Suprapubic skin (tissue), 4 donors: ENCODE results near the gene LIPC. TPM values are rescaled to one million over a fixed set of nuclear protein-coding genes. Genes with fewer than 3 reads are reported as not detected.

Experiments used
- DNase-seq, 2 donors: peaks; one replicate each; pipeline ENCODE4 v3.0.0-alpha.2; 2019; ENCODE audit warnings: low spot score in 2 of 2
- H3K27ac ChIP-seq: fragments of 200-600 bp; sonication (generic); one replicate; pipeline ENCODE4 v1.5.1; 2019
- H3K27me3 ChIP-seq: fragments of 200-600 bp; sonication (generic); one replicate; pipeline ENCODE4 v1.5.1; 2019
- H3K36me3 ChIP-seq: fragments of 200-600 bp; sonication (generic); one replicate; pipeline ENCODE4 v1.5.1; 2019
- H3K4me1 ChIP-seq: fragments of 200-600 bp; sonication (generic); one replicate; pipeline ENCODE4 v1.5.1; 2019
- H3K4me3 ChIP-seq: fragments of 200-600 bp; sonication (generic); one replicate; pipeline ENCODE4 v1.5.1; 2019; ENCODE audit warnings: mild to moderate bottlenecking
- H3K9me3 ChIP-seq: fragments of 200-600 bp; sonication (generic); one replicate; pipeline ENCODE4 v1.5.1; 2019
- CTCF ChIP-seq, 2 donors: fragments of 200-600 bp in 1 of 2; fragments of 450-650 bp in 1 of 2; sonication (generic) in 1 of 2; IDR thresholded peaks; one replicate each; pipeline ENCODE4 v1.5.1; 2016 to 2019; ENCODE audit warnings: antibody characterized with exemption in 2 of 2, mild to moderate bottlenecking in 1 of 2, moderate library complexity in 1 of 2
- EP300 ChIP-seq: sonication (generic); formaldehyde crosslinking; IDR thresholded peaks from one replicate; pipeline ENCODE4 v1.6.1; 2017; ENCODE audit warnings: antibody characterized with exemption
- POLR2A ChIP-seq, 2 donors: fragments of 450-650 bp; IDR thresholded peaks; one replicate each; pipeline ENCODE4 v1.6.1; 2017; ENCODE audit warnings: antibody characterized with exemption in 2 of 2, mild to moderate bottlenecking in 2 of 2, moderate library complexity in 2 of 2
- POLR2AphosphoS5 ChIP-seq, 3 donors: sonication (generic); formaldehyde crosslinking; IDR thresholded peaks; one replicate each; pipeline ENCODE4 v1.6.1; 2017; ENCODE audit warnings: antibody characterized with exemption in 3 of 3
- WGBS: methylation state at CpG from one replicate; pipeline ENCODE4 v1.1.5; 2018; 5-methylcytosine and 5-hydroxymethylcytosine counted together
- total RNA-seq, 4 donors: library from RNA; depleted of rRNA; stranded (reverse); fragments of >200 nt; gene quantifications; one replicate each; pipeline ENCODE4 v1.1.0, GENCODE V29; 2016

Gene LIPC
- total RNA-seq, 4 donors from 2014 or later: 0.26 to 0.96 TPM; not detected in 2

GRCh38 chr15:58423831-58424608, 7.8 kb upstream of the LIPC start:
- Histone ChIP-seq H3K27me3 (no peaks in the 10 kb centered on the region), H3K4me3 (no peak overlapping the region), H3K27ac (no peak overlapping the region), H3K9me3 (no peaks in the 10 kb centered on the region), H3K36me3 (no peaks in the 10 kb centered on the region), H3K4me1 (peaks cover 7% of the 10 kb centered on the region)
- no peak for TF ChIP-seq EP300
- no peak for TF ChIP-seq POLR2AphosphoS5 (IDR thresholded peaks at IDR 0.05)
- no peak for TF ChIP-seq POLR2A (IDR thresholded peaks at IDR 0.05)
- TF ChIP-seq CTCF (IDR thresholded peaks at IDR 0.05): no peak
- DNase-seq: no peak
- 61% methylated on average over 7 of the region's 9 CpGs for WGBS

GRCh38 chr15:58424722-58425121, 7.1 kb upstream of the LIPC start:
- H3K27ac ChIP-seq: no peak overlapping the region
- 97% methylated on average over 5 of the region's 5 CpGs for WGBS

GRCh38 chr15:58425185-58425584, 6.6 kb upstream of the LIPC start:
- 62% methylated on average over 3 of the region's 3 CpGs for WGBS
- no peak for DNase-seq
- H3K9me3 ChIP-seq: no peaks in the 10 kb centered on the region
- no peaks in the 10 kb centered on the region for H3K36me3 ChIP-seq
- H3K4me3 ChIP-seq: no peak overlapping the region
- TF ChIP-seq POLR2A (IDR thresholded peaks at IDR 0.05) (no peak), EP300 (no peak), CTCF (IDR thresholded peaks at IDR 0.05) (no peak), POLR2AphosphoS5 (IDR thresholded peaks at IDR 0.05) (no peak)
- no peak overlapping the region for H3K27ac ChIP-seq
- peaks cover 7% of the 10 kb centered on the region for H3K4me1 ChIP-seq
- H3K27me3 ChIP-seq: no peaks in the 10 kb centered on the region

More at GRCh38 chr15:58424722-58425121, 7.1 kb upstream of the LIPC start:
- Histone ChIP-seq H3K4me3 (no peak overlapping the region), H3K4me1 (peaks cover 7% of the 10 kb centered on the region), H3K27me3 (no peaks in the 10 kb centered on the region), H3K36me3 (no peaks in the 10 kb centered on the region), H3K9me3 (no peaks in the 10 kb centered on the region)
- TF ChIP-seq POLR2A (IDR thresholded peaks at IDR 0.05) (no peak), POLR2AphosphoS5 (IDR thresholded peaks at IDR 0.05) (no peak), EP300 (no peak), CTCF (IDR thresholded peaks at IDR 0.05) (no peak)
- DNase-seq: no peak

GRCh38 chr15:58425834-58426233, 6.0 kb upstream of the LIPC start:
- Histone ChIP-seq H3K4me3 (no peak overlapping the region), H3K36me3 (no peaks in the 10 kb centered on the region), H3K27me3 (no peaks in the 10 kb centered on the region), H3K27ac (no peak overlapping the region), H3K9me3 (no peaks in the 10 kb centered on the region), H3K4me1 (peaks cover 7% of the 10 kb centered on the region)
- TF ChIP-seq CTCF (IDR thresholded peaks at IDR 0.05): no peak
- TF ChIP-seq POLR2AphosphoS5 (IDR thresholded peaks at IDR 0.05): no peak
- TF ChIP-seq POLR2A (IDR thresholded peaks at IDR 0.05): no peak
- TF ChIP-seq EP300: no peak
- 61% methylated on average over 1 of the region's 1 CpG for WGBS
- DNase-seq: no peak

GRCh38 chr15:58426501-58426900, 5.3 kb upstream of the LIPC start:
- 97% methylated on average over 1 of the region's 1 CpG for WGBS
- Histone ChIP-seq H3K27me3 (no peaks in the 10 kb centered on the region), H3K4me3 (no peak overlapping the region), H3K36me3 (no peaks in the 10 kb centered on the region), H3K9me3 (no peaks in the 10 kb centered on the region), H3K4me1 (peaks cover 7% of the 10 kb centered on the region), H3K27ac (no peak overlapping the region)
- no peak for DNase-seq
- TF ChIP-seq POLR2AphosphoS5 (IDR thresholded peaks at IDR 0.05) (no peak), EP300 (no peak), CTCF (IDR thresholded peaks at IDR 0.05) (no peak), POLR2A (IDR thresholded peaks at IDR 0.05) (no peak)
